Smooth muscle cell of trachea (primary cell): ENCODE measurements around the gene SLC27A6. TPM values are rescaled to one million over a fixed set of nuclear protein-coding genes. Genes with fewer than 3 reads are reported as not detected.

Experiments
- total RNA-seq: library from RNA; depleted of rRNA; stranded (reverse); fragments of >200 nt; gene quantifications from 2 replicates; pipeline ENCODE4 v1.2.1, GENCODE V29; 2014

The SLC27A6 gene, protein sequence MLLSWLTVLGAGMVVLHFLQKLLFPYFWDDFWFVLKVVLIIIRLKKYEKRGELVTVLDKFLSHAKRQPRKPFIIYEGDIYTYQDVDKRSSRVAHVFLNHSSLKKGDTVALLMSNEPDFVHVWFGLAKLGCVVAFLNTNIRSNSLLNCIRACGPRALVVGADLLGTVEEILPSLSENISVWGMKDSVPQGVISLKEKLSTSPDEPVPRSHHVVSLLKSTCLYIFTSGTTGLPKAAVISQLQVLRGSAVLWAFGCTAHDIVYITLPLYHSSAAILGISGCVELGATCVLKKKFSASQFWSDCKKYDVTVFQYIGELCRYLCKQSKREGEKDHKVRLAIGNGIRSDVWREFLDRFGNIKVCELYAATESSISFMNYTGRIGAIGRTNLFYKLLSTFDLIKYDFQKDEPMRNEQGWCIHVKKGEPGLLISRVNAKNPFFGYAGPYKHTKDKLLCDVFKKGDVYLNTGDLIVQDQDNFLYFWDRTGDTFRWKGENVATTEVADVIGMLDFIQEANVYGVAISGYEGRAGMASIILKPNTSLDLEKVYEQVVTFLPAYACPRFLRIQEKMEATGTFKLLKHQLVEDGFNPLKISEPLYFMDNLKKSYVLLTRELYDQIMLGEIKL
- under 0.01 and 0.15 TPM in 2 replicates for total RNA-seq

DNA sequence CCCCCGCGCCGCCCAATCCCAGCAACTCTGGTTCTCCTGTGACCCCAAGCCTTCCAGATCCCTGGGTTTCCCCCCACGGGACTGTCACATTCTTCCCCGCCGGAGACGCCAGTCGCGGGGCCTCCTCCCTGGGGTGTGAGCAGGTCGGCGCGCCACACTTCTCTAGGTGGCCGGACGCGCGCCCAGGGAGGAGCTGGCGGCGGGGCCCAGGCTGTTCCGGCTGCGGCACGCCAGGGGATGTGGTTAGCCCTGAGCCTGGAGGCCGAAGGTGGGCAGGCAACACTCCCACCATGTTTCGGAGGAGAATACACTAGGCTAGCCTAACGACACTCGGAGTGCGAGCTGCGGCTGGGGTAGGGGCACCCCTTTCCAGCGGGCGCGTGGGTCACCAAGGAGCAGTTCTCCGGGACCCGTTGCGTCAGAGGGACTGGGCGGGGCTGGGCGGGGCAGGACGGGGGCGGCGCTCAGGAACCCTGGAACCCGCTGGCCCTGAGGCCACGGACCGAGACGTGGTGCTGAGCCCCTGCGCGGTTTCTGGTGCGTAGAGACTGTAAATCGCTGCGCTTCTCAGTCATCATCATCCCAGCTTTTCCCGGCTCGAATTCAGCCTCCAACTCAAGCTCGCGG, at the start of gene SLC27A6:
Gene SLC27A6 (plus strand): TSS at position 478 of the 627 bp plus-strand sequence. CDS start 650 bp downstream, outside the sequence.

Other genes starting within 250 kb of the SLC27A6 start
- 21.5 TPM in 2 replicates for gene ISOC1, start 129.3 kb downstream of the SLC27A6 start, total RNA-seq